Stomach smooth muscle (tissue), 2 donors: ENCODE results near the gene MLH1.
"Not testable (repeated sequence)": the region's sequence is repeated elsewhere in the genome, so short reads cannot be mapped to it uniquely, and the experiment has no call there.

ENCODE experiments used
- H3K27ac ChIP-seq: one replicate; pipeline ENCODE4 v1.7.0; 2013; ENCODE audit warnings: mild to moderate bottlenecking, low read length, inconsistent platforms
- H3K27me3 ChIP-seq, 2 donors: one replicate each; pipeline ENCODE4 v1.7.0; 2013; ENCODE audit warnings: low read length in 2 of 2; ENCODE audit not compliant: insufficient read depth in 2 of 2, control insufficient read depth in 1 of 2
- H3K36me3 ChIP-seq, 2 donors: one replicate each; pipeline ENCODE4 v1.7.0; 2013; ENCODE audit warnings: low read length in 2 of 2; ENCODE audit not compliant: control insufficient read depth in 2 of 2, insufficient read depth in 2 of 2
- H3K4me1 ChIP-seq: one replicate; pipeline ENCODE4 v1.7.0; 2013; ENCODE audit warnings: low read length; ENCODE audit not compliant: control insufficient read depth, insufficient read depth
- H3K4me3 ChIP-seq, 2 donors: one replicate each; pipeline ENCODE4 v1.7.0; 2013; ENCODE audit warnings: low read length in 2 of 2
- H3K9ac ChIP-seq, 2 donors: one replicate each; pipeline ENCODE4 v1.7.0; 2013; ENCODE audit warnings: low read length in 2 of 2, mild to moderate bottlenecking in 1 of 2
- H3K9me3 ChIP-seq, 2 donors: one replicate each; pipeline ENCODE4 v1.7.0; 2013; ENCODE audit warnings: low read length in 2 of 2; ENCODE audit not compliant: control insufficient read depth in 2 of 2
- donor health status: healthy.
- donor health status: Pancreatic carcinoma.

MLH1 gene

DNA sequence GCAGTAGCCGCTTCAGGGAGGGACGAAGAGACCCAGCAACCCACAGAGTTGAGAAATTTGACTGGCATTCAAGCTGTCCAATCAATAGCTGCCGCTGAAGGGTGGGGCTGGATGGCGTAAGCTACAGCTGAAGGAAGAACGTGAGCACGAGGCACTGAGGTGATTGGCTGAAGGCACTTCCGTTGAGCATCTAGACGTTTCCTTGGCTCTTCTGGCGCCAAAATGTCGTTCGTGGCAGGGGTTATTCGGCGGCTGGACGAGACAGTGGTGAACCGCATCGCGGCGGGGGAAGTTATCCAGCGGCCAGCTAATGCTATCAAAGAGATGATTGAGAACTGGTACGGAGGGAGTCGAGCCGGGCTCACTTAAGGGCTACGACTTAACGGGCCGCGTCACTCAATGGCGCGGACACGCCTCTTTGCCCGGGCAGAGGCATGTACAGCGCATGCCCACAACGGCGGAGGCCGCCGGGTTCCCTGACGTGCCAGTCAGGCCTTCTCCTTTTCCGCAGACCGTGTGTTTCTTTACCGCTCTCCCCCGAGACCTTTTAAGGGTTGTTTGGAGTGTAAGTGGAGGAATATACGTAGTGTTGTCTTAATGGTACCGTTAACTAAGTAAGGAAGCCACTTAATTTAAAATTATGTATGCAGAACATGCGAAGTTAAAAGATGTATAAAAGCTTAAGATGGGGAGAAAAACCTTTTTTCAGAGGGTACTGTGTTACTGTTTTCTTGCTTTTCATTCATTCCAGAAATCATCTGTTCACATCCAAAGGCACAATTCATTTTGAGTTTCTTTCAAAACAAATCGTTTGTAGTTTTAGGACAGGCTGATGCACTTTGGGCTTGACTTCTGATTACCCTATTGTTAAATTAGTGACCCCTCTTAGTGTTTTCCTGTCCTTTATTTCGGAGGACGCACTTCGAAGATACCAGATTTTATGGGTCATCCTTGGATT lies at the start of gene MLH1:
MLH1 (plus strand) TSS at position 193 of the 958 bp plus-strand sequence; CDS start at position 223, 30 bp downstream.
- Histone ChIP-seq H3K4me3 (peak within 1 kb of the TSS; percentile 84 to 96), H3K27ac (peak within 1 kb of the TSS; percentile 99), H3K27me3 (no peaks in the 10 kb centered on the region), H3K4me1 (peaks cover 29% of the 10 kb centered on the region), H3K36me3 (peaks cover 3 to 18% of the 10 kb centered on the region in 2 donors), H3K9me3 (no peaks in the 10 kb centered on the region), H3K9ac (peak within 1 kb of the TSS; percentile 98 to 99)

DNA sequence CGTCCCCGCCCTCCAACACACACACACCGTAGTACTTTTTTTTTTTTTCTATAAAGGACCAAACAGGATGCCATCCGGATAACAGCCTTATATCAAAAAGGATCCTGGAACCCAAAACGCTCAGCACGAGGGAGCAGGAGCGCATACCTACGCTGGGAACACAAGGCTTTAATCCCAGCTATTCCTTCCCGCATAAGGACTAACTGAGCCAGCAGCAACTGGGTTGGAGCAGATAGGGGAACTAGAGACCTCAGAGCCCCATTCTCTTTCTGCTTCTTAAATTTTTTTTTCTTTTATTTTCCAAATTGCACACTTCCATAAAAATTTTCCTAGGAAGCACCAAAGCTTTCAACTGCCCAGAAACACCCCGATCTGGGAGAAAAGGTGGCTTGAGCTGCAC lies 49.7 kb upstream of the MLH1 start:
- H3K27ac ChIP-seq: peak overlapping the region; percentile 24
- peak overlapping the region; percentile 86 to 87 for H3K4me3 ChIP-seq
- no peaks in the 10 kb centered on the region for H3K36me3 ChIP-seq
- H3K9ac ChIP-seq: peak overlapping the region; percentile 69 to 73
- peaks cover 0 to 2% of the 10 kb centered on the region in 2 donors for H3K9me3 ChIP-seq
- no peaks in the 10 kb centered on the region for H3K27me3 ChIP-seq
- peaks cover 16% of the 10 kb centered on the region for H3K4me1 ChIP-seq

DNA sequence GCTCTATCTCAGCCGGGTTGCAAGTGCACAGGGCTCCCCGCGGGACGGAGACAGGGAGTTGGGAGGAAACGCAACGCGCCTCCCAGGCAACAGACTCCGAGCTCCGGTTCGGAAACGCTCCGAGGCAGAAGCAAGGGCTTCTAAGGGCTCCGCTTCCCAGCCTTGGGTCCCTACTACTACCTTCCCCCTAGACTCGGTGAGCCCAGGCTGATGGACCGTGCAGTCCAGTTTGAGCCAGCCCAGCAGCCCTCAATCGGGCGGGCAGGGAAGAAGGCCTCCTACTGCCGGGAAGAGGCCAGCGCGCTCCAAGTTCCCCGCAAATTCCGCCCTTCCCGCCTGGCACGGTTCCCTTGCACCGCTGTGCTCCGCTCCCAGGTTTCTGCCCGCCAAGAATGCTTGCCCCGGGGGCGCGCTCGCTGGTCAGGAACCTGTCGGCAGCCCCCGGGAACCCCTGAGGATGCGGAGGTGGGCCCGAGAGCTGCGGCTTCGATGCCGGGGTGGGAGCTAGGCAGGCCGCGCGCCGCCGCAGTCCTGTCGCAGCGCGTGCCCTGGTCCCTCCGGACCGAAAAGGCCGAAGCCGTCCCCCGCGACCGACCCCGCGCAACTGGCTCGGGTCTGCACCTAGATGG lies 49.2 kb upstream of the MLH1 start:
- H3K9ac ChIP-seq: peak overlapping the region; percentile 69 to 73
- H3K27ac ChIP-seq: peak overlapping the region; percentile 24
- peak overlapping the region; percentile 86 to 87 for H3K4me3 ChIP-seq
- H3K36me3 ChIP-seq: no peaks in the 10 kb centered on the region
- H3K27me3 ChIP-seq: no peaks in the 10 kb centered on the region
- H3K9me3 ChIP-seq: peaks cover 0 to 2% of the 10 kb centered on the region in 2 donors
- H3K4me1 ChIP-seq: peaks cover 16% of the 10 kb centered on the region

DNA sequence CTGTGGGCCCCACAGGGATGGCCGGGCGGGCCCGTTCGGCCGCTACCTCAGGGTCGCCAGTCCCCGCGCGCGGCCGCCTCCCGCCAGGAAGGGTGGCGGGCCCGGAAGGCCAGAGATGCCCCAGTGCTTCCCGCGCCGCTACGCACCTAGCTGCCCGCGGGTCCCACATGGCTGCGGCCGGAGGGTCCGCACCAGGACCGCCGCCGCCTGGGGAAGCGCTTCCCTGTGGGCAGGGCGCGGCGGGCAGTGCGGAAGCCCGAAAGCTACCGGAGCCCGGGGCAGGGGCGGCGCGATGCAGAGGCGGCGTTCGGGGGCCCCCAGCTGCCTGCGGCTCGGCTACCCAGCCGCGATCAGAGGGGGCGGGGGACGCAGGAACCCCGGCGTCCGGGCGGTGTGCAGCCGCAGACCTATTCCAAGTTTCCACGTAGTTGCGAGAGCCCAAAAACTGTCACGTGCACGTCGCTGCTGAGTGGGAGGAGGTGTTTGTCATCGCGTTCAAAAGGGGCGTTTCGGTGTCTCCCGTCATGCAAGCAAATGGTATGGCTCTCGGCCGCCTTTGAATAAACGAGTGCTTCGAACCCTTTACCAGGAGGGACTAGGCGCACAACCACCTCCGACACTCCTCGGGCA lies 48.6 kb upstream of the MLH1 start, which contains the start of gene TRANK1:
TRANK1 (minus strand) TSS at position 414 of the 630 bp plus-strand sequence; CDS start at position 169, 245 bp downstream.
- H3K9me3 ChIP-seq: peaks cover 0 to 2% of the 10 kb centered on the region in 2 donors
- no peaks in the 10 kb centered on the region for H3K36me3 ChIP-seq
- peak within 1 kb of the TSS; percentile 69 to 73 for H3K9ac ChIP-seq
- peak within 1 kb of the TSS; percentile 86 to 87 for H3K4me3 ChIP-seq
- H3K27ac ChIP-seq: peak within 1 kb of the TSS; percentile 24
- H3K4me1 ChIP-seq: peaks cover 16% of the 10 kb centered on the region
- no peaks in the 10 kb centered on the region for H3K27me3 ChIP-seq

GRCh38 chr3:36945333-36945980 lies 47.9 kb upstream of the MLH1 start:
- Histone ChIP-seq H3K36me3 (no peaks in the 10 kb centered on the region), H3K27ac (no peak overlapping the region), H3K4me1 (peaks cover 16% of the 10 kb centered on the region), H3K9me3 (peaks cover 0 to 2% of the 10 kb centered on the region in 2 donors), H3K4me3 (peak overlapping the region; percentile 86 to 87), H3K27me3 (no peaks in the 10 kb centered on the region), H3K9ac (peak overlapping the region; percentile 51 to 69)

DNA sequence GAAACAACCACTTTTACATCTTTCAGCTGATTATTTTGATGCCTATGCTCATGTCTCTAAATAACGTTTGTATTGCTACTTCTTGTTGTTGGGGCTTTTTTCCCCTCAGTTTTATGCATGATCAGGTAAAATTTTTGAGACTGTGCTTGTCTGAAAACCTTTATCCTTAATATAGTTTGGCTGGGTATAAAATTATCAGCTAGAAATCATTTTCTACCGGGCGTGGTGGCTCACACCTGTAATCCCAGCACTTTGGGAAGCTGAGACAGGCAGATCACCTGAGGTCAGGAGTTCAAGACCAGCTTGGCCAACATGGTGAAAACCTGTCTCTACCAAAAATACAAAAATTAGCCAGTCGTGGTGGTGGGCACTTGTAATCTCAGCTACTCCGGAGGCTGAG lies 45.5 kb upstream of the MLH1 start:
- not testable (repeated sequence) for H3K9ac ChIP-seq, H3K27me3 ChIP-seq, H3K4me3 ChIP-seq, H3K27ac ChIP-seq, H3K9me3 ChIP-seq, H3K36me3 ChIP-seq
- H3K4me1 ChIP-seq: peaks cover 13% of the 10 kb centered on the region

DNA sequence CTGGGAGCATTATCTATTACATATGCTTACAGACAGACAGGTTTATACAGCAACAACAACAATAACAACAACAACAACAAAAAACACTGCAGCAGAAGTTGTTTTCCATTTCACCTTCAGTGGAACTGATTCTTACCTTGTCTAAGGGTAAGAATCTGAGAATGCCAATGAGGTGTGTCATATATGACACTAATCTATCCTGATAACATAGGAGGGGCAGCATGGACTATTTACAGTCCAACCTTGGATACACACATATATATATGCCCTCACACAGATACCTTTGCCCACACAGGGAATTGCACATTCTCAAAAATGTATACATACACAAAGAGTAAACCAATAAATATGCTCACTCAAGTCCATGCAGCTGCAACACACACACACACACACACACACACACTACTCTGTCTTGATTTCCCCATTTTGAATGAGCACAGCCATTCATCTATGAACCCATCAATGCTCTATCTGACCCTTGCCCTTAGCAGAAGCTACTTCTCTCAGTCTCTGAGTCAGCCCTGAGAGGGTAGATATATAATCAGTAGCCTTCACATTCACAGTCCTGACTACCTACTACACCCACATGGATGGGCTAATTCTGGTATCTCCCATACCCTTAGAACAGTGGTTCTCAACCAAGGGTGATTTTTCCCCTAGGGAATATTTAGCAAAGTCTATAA lies 38.7 kb upstream of the MLH1 start:
- Histone ChIP-seq H3K9ac (no peak overlapping the region), H3K27me3 (no peaks in the 10 kb centered on the region), H3K27ac (no peak overlapping the region), H3K4me1 (no peaks in the 10 kb centered on the region), H3K9me3 (no peaks in the 10 kb centered on the region), H3K36me3 (no peaks in the 10 kb centered on the region), H3K4me3 (no peak overlapping the region)

GRCh38 chr3:36956155-36956554 lies 37.2 kb upstream of the MLH1 start:
- no peaks in the 10 kb centered on the region for H3K36me3 ChIP-seq
- no peaks in the 10 kb centered on the region for H3K4me1 ChIP-seq
- no peak overlapping the region for H3K4me3 ChIP-seq
- H3K9ac ChIP-seq: no peak overlapping the region
- no peak overlapping the region for H3K27ac ChIP-seq
- no peaks in the 10 kb centered on the region for H3K27me3 ChIP-seq
- H3K9me3 ChIP-seq: no peaks in the 10 kb centered on the region

GRCh38 chr3:36957063-36957462 lies 36.3 kb upstream of the MLH1 start:
- Histone ChIP-seq H3K9me3 (no peaks in the 10 kb centered on the region), H3K27me3 (no peaks in the 10 kb centered on the region), H3K4me3 (no peak overlapping the region), H3K4me1 (no peaks in the 10 kb centered on the region), H3K27ac (no peak overlapping the region), H3K36me3 (no peaks in the 10 kb centered on the region), H3K9ac (no peak overlapping the region)
